ENCODE measurements around the gene ST7L. TPM values are rescaled to one million over a fixed set of nuclear protein-coding genes. Genes with fewer than 3 reads are reported as not detected.
"Not testable (repeated sequence)": the region's sequence is repeated elsewhere in the genome, so short reads cannot be mapped to it uniquely, and the experiment has no call there.

Gene ST7L
- total RNA-seq, 4 donors from 2014 or later, result 18.2 to 34.1 (median 19.9) TPM

- no peak overlapping the region for H3K4me3 ChIP-seq
- TF ChIP-seq POLR2AphosphoS5 (IDR thresholded peaks at IDR 0.05) (no peak), CTCF (IDR thresholded peaks at IDR 0.05) (no peak), EP300 (IDR thresholded peaks at IDR 0.05) (no peak), POLR2A (IDR thresholded peaks at IDR 0.05) (no peak)
- no peaks in the 10 kb centered on the region for H3K9me3 ChIP-seq
- H3K27me3 ChIP-seq, result no peaks in the 10 kb centered on the region
- no peak for ATAC-seq
- H3K4me1 ChIP-seq, result peaks cover 0 to 2% (median 0%) of the 10 kb centered on the region in 3 donors
- H3K27ac ChIP-seq, result no peak overlapping the region
- no peaks in the 10 kb centered on the region for H3K36me3 ChIP-seq
- 62 to 95% methylated on average over 3 to 4 of the region's 5 CpGs for WGBS, 2 donors (ENCODE audit: low coverage in 1 of 2)
Measured at GRCh38 chr1:112496290-112496689, 122.7 kb downstream of the ST7L start.

GRCh38 chr1:112493351-112493750 lies 125.6 kb downstream of the ST7L start:
- TF ChIP-seq POLR2AphosphoS5 (IDR thresholded peaks at IDR 0.05) (no peak), EP300 (IDR thresholded peaks at IDR 0.05) (no peak), CTCF (IDR thresholded peaks at IDR 0.05) (no peak), POLR2A (IDR thresholded peaks at IDR 0.05) (no peak)
- no peaks in the 10 kb centered on the region for H3K36me3 ChIP-seq

GRCh38 chr1:112492076-112492475 lies 126.9 kb downstream of the ST7L start:
- Histone ChIP-seq H3K27ac (no peak overlapping the region), H3K4me1 (no peaks in the 10 kb centered on the region), H3K36me3 (no peaks in the 10 kb centered on the region), H3K27me3 (no peaks in the 10 kb centered on the region), H3K9me3 (no peaks in the 10 kb centered on the region), H3K4me3 (no peak overlapping the region)
- 67% methylated on average over 1 of the region's 1 CpG; no CpG with 5 or more reads in 1 of the 2 donors for WGBS, 2 donors (ENCODE audit: low coverage in 1 of 2)
- TF ChIP-seq EP300 (IDR thresholded peaks at IDR 0.05) (no peak), CTCF (IDR thresholded peaks at IDR 0.05) (no peak), POLR2AphosphoS5 (IDR thresholded peaks at IDR 0.05) (no peak), POLR2A (IDR thresholded peaks at IDR 0.05) (no peak)
- ATAC-seq, result no peak

More at GRCh38 chr1:112493351-112493750, 125.6 kb downstream of the ST7L start:
- no peaks in the 10 kb centered on the region for H3K9me3 ChIP-seq
- WGBS, 2 donors (ENCODE audit: low coverage in 1 of 2), result 83 to 95% methylated on average over 4 to 6 of the region's 6 CpGs
- no peak overlapping the region for H3K27ac ChIP-seq
- no peaks in the 10 kb centered on the region for H3K27me3 ChIP-seq
- ATAC-seq, result no peak
- H3K4me1 ChIP-seq, result no peaks in the 10 kb centered on the region
- H3K4me3 ChIP-seq, result no peak overlapping the region

- no peak for ATAC-seq
- 93% methylated on average over 4 to 5 of the region's 5 CpGs for WGBS, 2 donors (ENCODE audit: low coverage in 1 of 2)
- Histone ChIP-seq H3K4me3 (no peak overlapping the region), H3K36me3 (no peaks in the 10 kb centered on the region), H3K9me3 (no peaks in the 10 kb centered on the region), H3K27me3 (no peaks in the 10 kb centered on the region), H3K27ac (no peak overlapping the region), H3K4me1 (no peaks in the 10 kb centered on the region)
- TF ChIP-seq POLR2AphosphoS5 (IDR thresholded peaks at IDR 0.05), result no peak
- no peak for TF ChIP-seq CTCF (IDR thresholded peaks at IDR 0.05)
- TF ChIP-seq EP300 (IDR thresholded peaks at IDR 0.05), result no peak
- TF ChIP-seq POLR2A (IDR thresholded peaks at IDR 0.05), result no peak
Measured at GRCh38 chr1:112488141-112488540, 130.8 kb downstream of the ST7L start.

DNA sequence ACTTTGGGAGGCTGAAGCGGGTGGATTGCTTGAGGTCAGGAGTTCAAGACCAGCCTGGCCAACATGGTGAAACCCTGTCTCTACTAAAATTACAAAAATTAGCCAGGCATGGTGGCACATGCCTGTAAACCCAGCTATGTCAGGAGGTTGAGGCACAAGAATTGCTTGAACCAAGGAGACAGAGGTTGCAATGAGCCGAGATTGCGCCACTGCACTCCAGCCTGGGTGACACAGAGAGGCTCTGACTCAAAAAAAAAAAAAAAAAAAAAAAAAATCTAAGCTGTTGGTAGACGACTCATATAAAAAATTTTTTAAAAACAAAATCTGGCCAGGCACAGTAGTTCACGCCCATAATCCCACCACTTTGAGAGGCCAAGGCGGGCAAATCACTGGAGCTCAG lies 131.3 kb downstream of the ST7L start:
- not testable (repeated sequence) for H3K4me3 ChIP-seq, H3K27ac ChIP-seq, H3K4me1 ChIP-seq, H3K27me3 ChIP-seq, H3K36me3 ChIP-seq, H3K9me3 ChIP-seq, ATAC-seq
- 83 to 95% methylated on average over 1 to 6 of the region's 6 CpGs for WGBS, 2 donors (ENCODE audit: low coverage in 1 of 2)

- H3K27me3 ChIP-seq, H3K36me3 ChIP-seq, H3K4me3 ChIP-seq, ATAC-seq, H3K4me1 ChIP-seq, H3K9me3 ChIP-seq, H3K27ac ChIP-seq: not testable (repeated sequence)
- no CpG with 5 or more reads among the region's 1 CpG for WGBS, 2 donors (ENCODE audit: low coverage in 1 of 2)
Measured at GRCh38 chr1:112486063-112486462, 132.9 kb downstream of the ST7L start.
